ENCODE data around the gene JPT1. TPM values are rescaled to one million over a fixed set of nuclear protein-coding genes. Genes with fewer than 3 reads are reported as not detected.

The JPT1 gene
- total RNA-seq, 1 experiment from 2014 or later, result 210 TPM

GRCh38 chr17:75118307-75118706, 36.0 kb downstream of the JPT1 start:
- POLR2A ChIA-PET, result interaction anchor here (0.7 kb wide), 1 partner anchor 276 kb away, joined by 4 read pairs; no protein-coding TSS in a partner anchor
- Histone ChIP-seq H3K4me3 (ENCODE audit: low read depth, low read length) (no peak overlapping the region), H3K36me3 (ENCODE audit: control insufficient read depth, insufficient read depth, low read length) (no peaks in the 10 kb centered on the region), H3K9me3 (no peaks in the 10 kb centered on the region), H3K4me1 (peaks cover 8% of the 10 kb centered on the region), H3K27me3 (replicated peaks; ENCODE audit: control insufficient read depth, insufficient read depth, low read length) (no peaks in the 10 kb centered on the region)
- Mint-ChIP-seq H3K4me1 (ENCODE audit: low read depth, unreplicated experiment) (peaks cover 10% of the 10 kb centered on the region), H3K27me3 (ENCODE audit: insufficient read depth, unreplicated experiment) (no peaks in the 10 kb centered on the region), H3K4me3 (ENCODE audit: unreplicated experiment) (no peak overlapping the region), H3K9me3 (ENCODE audit: unreplicated experiment) (no peaks in the 10 kb centered on the region), H3K36me3 (ENCODE audit: insufficient read depth, unreplicated experiment) (peaks cover 45% of the 10 kb centered on the region), H3K27ac (ENCODE audit: unreplicated experiment) (no peak overlapping the region)
- intact Hi-C loops (cut with micrococcal nuclease; ENCODE audit: unreplicated experiment), result no loop called here
- BruUV-seq (replicated peaks), result no TSS peak
- CTCF ChIA-PET, result interaction anchor here (1.7 kb wide), 1 partner anchor 13 kb away, joined by 4 read pairs; the partner anchor contains the start of gene NT5C
- TF ChIP-seq CTCF (IDR thresholded peaks at IDR 0.05; ENCODE audit: insufficient read depth in 1 of 2, low read depth in 1 of 2, low read length in 1 of 2, severe bottlenecking in 1 of 2, unreplicated experiment in 1 of 2), result no peak
- DNase-seq, result no peak

DNA sequence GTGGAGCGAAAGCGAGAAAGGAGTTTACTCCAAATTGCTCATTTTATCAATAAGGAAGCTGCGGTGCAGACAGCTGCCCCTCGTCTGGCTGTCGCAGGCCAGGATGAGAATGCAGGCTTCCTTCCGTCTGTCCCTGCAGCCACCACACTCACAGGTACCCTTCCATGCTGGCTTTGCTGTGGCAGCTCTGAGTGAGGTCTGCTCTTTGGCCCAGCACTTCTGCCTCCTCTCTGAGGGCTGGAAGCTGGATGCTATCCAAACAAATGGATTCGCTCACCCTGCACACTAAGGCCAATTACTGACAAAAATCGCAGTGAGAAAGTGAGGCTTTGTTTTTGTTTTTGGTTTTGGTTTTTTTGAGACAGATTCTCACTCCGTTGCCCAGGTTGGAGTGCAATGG, 37.6 kb downstream of the JPT1 start:
- DNase-seq, result no peak
- intact Hi-C loops (cut with micrococcal nuclease; ENCODE audit: unreplicated experiment), result no loop called here
- no peaks in the 10 kb centered on the region for H3K27me3 ChIP-seq (replicated peaks; ENCODE audit: control insufficient read depth, insufficient read depth, low read length)
- no peaks in the 10 kb centered on the region for H3K36me3 ChIP-seq (ENCODE audit: control insufficient read depth, insufficient read depth, low read length)
- TF ChIP-seq CTCF (IDR thresholded peaks at IDR 0.05; ENCODE audit: insufficient read depth in 1 of 2, low read depth in 1 of 2, low read length in 1 of 2, severe bottlenecking in 1 of 2, unreplicated experiment in 1 of 2), result no peak
- no peak overlapping the region for H3K4me3 ChIP-seq (ENCODE audit: low read depth, low read length)
- Mint-ChIP-seq H3K27me3 (ENCODE audit: insufficient read depth, unreplicated experiment) (no peaks in the 10 kb centered on the region), H3K4me3 (ENCODE audit: unreplicated experiment) (no peak overlapping the region), H3K4me1 (ENCODE audit: low read depth, unreplicated experiment) (peaks cover 14% of the 10 kb centered on the region), H3K36me3 (ENCODE audit: insufficient read depth, unreplicated experiment) (peaks cover 51% of the 10 kb centered on the region), H3K9me3 (ENCODE audit: unreplicated experiment) (no peaks in the 10 kb centered on the region), H3K27ac (ENCODE audit: unreplicated experiment) (no peak overlapping the region)
- POLR2A ChIA-PET, result no interaction called here
- H3K9me3 ChIP-seq, result no peaks in the 10 kb centered on the region
- BruUV-seq (replicated peaks), result no TSS peak
- CTCF ChIA-PET, result no interaction called here
- H3K4me1 ChIP-seq, result peaks cover 8% of the 10 kb centered on the region

DNA sequence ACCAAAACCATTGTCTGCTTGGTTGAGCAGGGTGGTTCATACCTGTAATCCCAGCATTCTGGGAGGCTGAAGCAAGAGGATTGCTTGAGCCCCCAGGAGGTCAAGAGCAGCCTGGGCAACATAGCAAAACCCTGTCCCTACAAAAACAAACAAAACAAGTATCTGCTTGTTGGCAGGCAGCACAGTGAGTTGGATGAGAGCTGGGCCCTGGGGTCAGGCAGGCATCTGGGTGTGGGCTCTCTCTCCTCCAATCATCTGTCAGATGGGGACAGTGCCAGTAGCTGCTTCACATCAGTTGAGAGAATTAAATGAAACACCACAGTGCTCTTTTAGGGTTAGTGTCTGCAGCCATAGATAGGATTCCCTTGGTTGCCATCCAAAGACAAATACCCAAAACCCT, 38.8 kb downstream of the JPT1 start:
- POLR2A ChIA-PET, result no interaction called here
- H3K27me3 ChIP-seq (replicated peaks; ENCODE audit: control insufficient read depth, insufficient read depth, low read length), result no peaks in the 10 kb centered on the region
- H3K4me3 Mint-ChIP-seq (ENCODE audit: unreplicated experiment), result no peak overlapping the region
- H3K9me3 ChIP-seq, result no peaks in the 10 kb centered on the region
- peaks cover 18% of the 10 kb centered on the region for H3K4me1 Mint-ChIP-seq (ENCODE audit: low read depth, unreplicated experiment)
- no peak overlapping the region for H3K4me3 ChIP-seq (ENCODE audit: low read depth, low read length)
- intact Hi-C loops (cut with micrococcal nuclease; ENCODE audit: unreplicated experiment), result no loop called here
- no peaks in the 10 kb centered on the region for H3K9me3 Mint-ChIP-seq (ENCODE audit: unreplicated experiment)
- no peak for TF ChIP-seq CTCF (IDR thresholded peaks at IDR 0.05; ENCODE audit: insufficient read depth in 1 of 2, low read depth in 1 of 2, low read length in 1 of 2, severe bottlenecking in 1 of 2, unreplicated experiment in 1 of 2)
- no peak for DNase-seq
- H3K36me3 ChIP-seq (ENCODE audit: control insufficient read depth, insufficient read depth, low read length), result no peaks in the 10 kb centered on the region
- H3K4me1 ChIP-seq, result peaks cover 8% of the 10 kb centered on the region
- H3K27me3 Mint-ChIP-seq (ENCODE audit: insufficient read depth, unreplicated experiment), result no peaks in the 10 kb centered on the region
- CTCF ChIA-PET, result interaction anchor here (0.6 to 2.5 kb wide), 5 partner anchors 8 to 93 kb away, joined by 3 to 58 read pairs (median 4); no protein-coding TSS in a partner anchor
- BruUV-seq (replicated peaks), result no TSS peak
- peaks cover 48% of the 10 kb centered on the region for H3K36me3 Mint-ChIP-seq (ENCODE audit: insufficient read depth, unreplicated experiment)
- H3K27ac Mint-ChIP-seq (ENCODE audit: unreplicated experiment), result no peak overlapping the region

Measured in Caco-2 (cell line).